ENCODE data around the gene SCAF8. TPM values are rescaled to one million over a fixed set of nuclear protein-coding genes. Genes with fewer than 3 reads are reported as not detected.
"Not testable (repeated sequence)": the region's sequence is repeated elsewhere in the genome, so short reads cannot be mapped to it uniquely, and the experiment has no call there.

SCAF8 gene
- total RNA-seq, 1 donor from 2014 or later, result 52.7 TPM

- Histone ChIP-seq H3K4me1 (ENCODE audit: control insufficient read depth in 3 of 3, insufficient read depth in 3 of 3, low read length in 3 of 3) (peaks cover 0 to 4% (median 2%) of the 10 kb centered on the region in 3 donors), H3K9me3 (ENCODE audit: control insufficient read depth in 3 of 3, low read length in 3 of 3) (no peaks in the 10 kb centered on the region)
These were observed 40.4 kb downstream of the SCAF8 start for GRCh38 chr6:154773610-154774089.

GRCh38 chr6:154779157-154779556, 45.9 kb downstream of the SCAF8 start:
- not testable (repeated sequence) for H3K27me3 ChIP-seq (ENCODE audit: control insufficient read depth in 3 of 3, insufficient read depth in 3 of 3, low read length in 3 of 3); H3K4me3 ChIP-seq (ENCODE audit: low read length in 3 of 3); H3K36me3 ChIP-seq (ENCODE audit: control insufficient read depth in 3 of 3, insufficient read depth in 3 of 3, low read length in 3 of 3); H3K9me3 ChIP-seq (ENCODE audit: control insufficient read depth in 3 of 3, low read length in 3 of 3); H3K4me1 ChIP-seq (ENCODE audit: control insufficient read depth in 3 of 3, insufficient read depth in 3 of 3, low read length in 3 of 3); H3K27ac ChIP-seq (ENCODE audit: low read depth, low read length); H3K9ac ChIP-seq (ENCODE audit: low read depth in 1 of 3, low read length in 3 of 3)

More at GRCh38 chr6:154773610-154774089, 40.4 kb downstream of the SCAF8 start:
- Histone ChIP-seq H3K27me3 (ENCODE audit: control insufficient read depth in 3 of 3, insufficient read depth in 3 of 3, low read length in 3 of 3) (no peaks in the 10 kb centered on the region), H3K27ac (ENCODE audit: low read depth, low read length) (no peak overlapping the region), H3K9ac (ENCODE audit: low read depth in 1 of 3, low read length in 3 of 3) (no peak overlapping the region), H3K36me3 (ENCODE audit: control insufficient read depth in 3 of 3, insufficient read depth in 3 of 3, low read length in 3 of 3) (no peaks in the 10 kb centered on the region), H3K4me3 (ENCODE audit: low read length in 3 of 3) (no peak overlapping the region)

GRCh38 chr6:154782193-154782592, 49.0 kb downstream of the SCAF8 start:
- no peaks in the 10 kb centered on the region for H3K27me3 ChIP-seq (ENCODE audit: control insufficient read depth in 3 of 3, insufficient read depth in 3 of 3, low read length in 3 of 3)
- no peak overlapping the region for H3K4me3 ChIP-seq (ENCODE audit: low read length in 3 of 3)
- H3K27ac ChIP-seq (ENCODE audit: low read depth, low read length), result no peak overlapping the region
- no peak overlapping the region for H3K9ac ChIP-seq (ENCODE audit: low read depth in 1 of 3, low read length in 3 of 3)
- no peaks in the 10 kb centered on the region for H3K4me1 ChIP-seq (ENCODE audit: control insufficient read depth in 3 of 3, insufficient read depth in 3 of 3, low read length in 3 of 3)
- no peaks in the 10 kb centered on the region for H3K9me3 ChIP-seq (ENCODE audit: control insufficient read depth in 3 of 3, low read length in 3 of 3)
- H3K36me3 ChIP-seq (ENCODE audit: control insufficient read depth in 3 of 3, insufficient read depth in 3 of 3, low read length in 3 of 3), result peaks cover 0 to 7% (median 0%) of the 10 kb centered on the region in 3 donors

GRCh38 chr6:154783229-154783628, 50.0 kb downstream of the SCAF8 start:
- no peaks in the 10 kb centered on the region for H3K9me3 ChIP-seq (ENCODE audit: control insufficient read depth in 3 of 3, low read length in 3 of 3)
- H3K36me3 ChIP-seq (ENCODE audit: control insufficient read depth in 3 of 3, insufficient read depth in 3 of 3, low read length in 3 of 3), result peaks cover 0 to 10% (median 5%) of the 10 kb centered on the region in 3 donors
- no peak overlapping the region for H3K4me3 ChIP-seq (ENCODE audit: low read length in 3 of 3)
- H3K27me3 ChIP-seq (ENCODE audit: control insufficient read depth in 3 of 3, insufficient read depth in 3 of 3, low read length in 3 of 3), result no peaks in the 10 kb centered on the region
- H3K4me1 ChIP-seq (ENCODE audit: control insufficient read depth in 3 of 3, insufficient read depth in 3 of 3, low read length in 3 of 3), result no peaks in the 10 kb centered on the region
- no peak overlapping the region for H3K9ac ChIP-seq (ENCODE audit: low read depth in 1 of 3, low read length in 3 of 3)
- H3K27ac ChIP-seq (ENCODE audit: low read depth, low read length), result no peak overlapping the region

GRCh38 chr6:154785075-154785474, 51.9 kb downstream of the SCAF8 start:
- H3K4me3 ChIP-seq (ENCODE audit: low read length in 3 of 3), result no peak overlapping the region
- no peaks in the 10 kb centered on the region for H3K4me1 ChIP-seq (ENCODE audit: control insufficient read depth in 3 of 3, insufficient read depth in 3 of 3, low read length in 3 of 3)
- H3K9ac ChIP-seq (ENCODE audit: low read depth in 1 of 3, low read length in 3 of 3), result no peak overlapping the region
- H3K36me3 ChIP-seq (ENCODE audit: control insufficient read depth in 3 of 3, insufficient read depth in 3 of 3, low read length in 3 of 3), result peaks cover 0 to 5% (median 4%) of the 10 kb centered on the region in 3 donors
- no peaks in the 10 kb centered on the region for H3K27me3 ChIP-seq (ENCODE audit: control insufficient read depth in 3 of 3, insufficient read depth in 3 of 3, low read length in 3 of 3)
- no peaks in the 10 kb centered on the region for H3K9me3 ChIP-seq (ENCODE audit: control insufficient read depth in 3 of 3, low read length in 3 of 3)
- H3K27ac ChIP-seq (ENCODE audit: low read depth, low read length), result no peak overlapping the region

- Histone ChIP-seq H3K27ac (ENCODE audit: low read depth, low read length) (no peak overlapping the region), H3K36me3 (ENCODE audit: control insufficient read depth in 3 of 3, insufficient read depth in 3 of 3, low read length in 3 of 3) (peaks cover 0 to 7% (median 4%) of the 10 kb centered on the region in 3 donors), H3K27me3 (ENCODE audit: control insufficient read depth in 3 of 3, insufficient read depth in 3 of 3, low read length in 3 of 3) (no peaks in the 10 kb centered on the region), H3K4me3 (ENCODE audit: low read length in 3 of 3) (no peak overlapping the region), H3K9ac (ENCODE audit: low read depth in 1 of 3, low read length in 3 of 3) (no peak overlapping the region), H3K9me3 (ENCODE audit: control insufficient read depth in 3 of 3, low read length in 3 of 3) (no peaks in the 10 kb centered on the region), H3K4me1 (ENCODE audit: control insufficient read depth in 3 of 3, insufficient read depth in 3 of 3, low read length in 3 of 3) (no peaks in the 10 kb centered on the region)
These were observed 53.1 kb downstream of the SCAF8 start for GRCh38 chr6:154786144-154786868.

- Histone ChIP-seq H3K9ac (ENCODE audit: low read depth in 1 of 3, low read length in 3 of 3) (no peak overlapping the region), H3K27ac (ENCODE audit: low read depth, low read length) (no peak overlapping the region), H3K27me3 (ENCODE audit: control insufficient read depth in 3 of 3, insufficient read depth in 3 of 3, low read length in 3 of 3) (no peaks in the 10 kb centered on the region), H3K4me1 (ENCODE audit: control insufficient read depth in 3 of 3, insufficient read depth in 3 of 3, low read length in 3 of 3) (no peaks in the 10 kb centered on the region), H3K4me3 (ENCODE audit: low read length in 3 of 3) (no peak overlapping the region), H3K9me3 (ENCODE audit: control insufficient read depth in 3 of 3, low read length in 3 of 3) (no peaks in the 10 kb centered on the region), H3K36me3 (ENCODE audit: control insufficient read depth in 3 of 3, insufficient read depth in 3 of 3, low read length in 3 of 3) (peaks cover 8 to 14% (median 8%) of the 10 kb centered on the region in 3 donors)
These were observed 58.5 kb downstream of the SCAF8 start for GRCh38 chr6:154791556-154792317.

GRCh38 chr6:154792325-154792724, 59.1 kb downstream of the SCAF8 start:
- Histone ChIP-seq H3K4me1 (ENCODE audit: control insufficient read depth in 3 of 3, insufficient read depth in 3 of 3, low read length in 3 of 3) (no peaks in the 10 kb centered on the region), H3K27ac (ENCODE audit: low read depth, low read length) (no peak overlapping the region), H3K9ac (ENCODE audit: low read depth in 1 of 3, low read length in 3 of 3) (no peak overlapping the region), H3K27me3 (ENCODE audit: control insufficient read depth in 3 of 3, insufficient read depth in 3 of 3, low read length in 3 of 3) (no peaks in the 10 kb centered on the region), H3K9me3 (ENCODE audit: control insufficient read depth in 3 of 3, low read length in 3 of 3) (no peaks in the 10 kb centered on the region), H3K4me3 (ENCODE audit: low read length in 3 of 3) (no peak overlapping the region), H3K36me3 (ENCODE audit: control insufficient read depth in 3 of 3, insufficient read depth in 3 of 3, low read length in 3 of 3) (peaks cover 8 to 14% (median 8%) of the 10 kb centered on the region in 3 donors)

GRCh38 chr6:154792761-154793160, 59.5 kb downstream of the SCAF8 start:
- Histone ChIP-seq H3K4me1 (ENCODE audit: control insufficient read depth in 3 of 3, insufficient read depth in 3 of 3, low read length in 3 of 3) (no peaks in the 10 kb centered on the region), H3K4me3 (ENCODE audit: low read length in 3 of 3) (no peak overlapping the region), H3K9me3 (ENCODE audit: control insufficient read depth in 3 of 3, low read length in 3 of 3) (no peaks in the 10 kb centered on the region), H3K27ac (ENCODE audit: low read depth, low read length) (no peak overlapping the region), H3K9ac (ENCODE audit: low read depth in 1 of 3, low read length in 3 of 3) (no peak overlapping the region), H3K27me3 (ENCODE audit: control insufficient read depth in 3 of 3, insufficient read depth in 3 of 3, low read length in 3 of 3) (no peaks in the 10 kb centered on the region), H3K36me3 (ENCODE audit: control insufficient read depth in 3 of 3, insufficient read depth in 3 of 3, low read length in 3 of 3) (peaks cover 8 to 14% (median 8%) of the 10 kb centered on the region in 3 donors)

GRCh38 chr6:154796484-154796883, 63.3 kb downstream of the SCAF8 start:
- Histone ChIP-seq H3K9me3 (ENCODE audit: control insufficient read depth in 3 of 3, low read length in 3 of 3) (no peaks in the 10 kb centered on the region), H3K9ac (ENCODE audit: low read depth in 1 of 3, low read length in 3 of 3) (no peak overlapping the region), H3K27me3 (ENCODE audit: control insufficient read depth in 3 of 3, insufficient read depth in 3 of 3, low read length in 3 of 3) (no peaks in the 10 kb centered on the region), H3K36me3 (ENCODE audit: control insufficient read depth in 3 of 3, insufficient read depth in 3 of 3, low read length in 3 of 3) (peaks cover 8 to 12% (median 9%) of the 10 kb centered on the region in 3 donors), H3K4me3 (ENCODE audit: low read length in 3 of 3) (no peak overlapping the region), H3K27ac (ENCODE audit: low read depth, low read length) (no peak overlapping the region), H3K4me1 (ENCODE audit: control insufficient read depth in 3 of 3, insufficient read depth in 3 of 3, low read length in 3 of 3) (no peaks in the 10 kb centered on the region)
